ENCODE data around the gene PCDHGA4.
"Not testable (repeated sequence)": the region's sequence is repeated elsewhere in the genome, so short reads cannot be mapped to it uniquely, and the experiment has no call there.

Gene PCDHGA4

DNA sequence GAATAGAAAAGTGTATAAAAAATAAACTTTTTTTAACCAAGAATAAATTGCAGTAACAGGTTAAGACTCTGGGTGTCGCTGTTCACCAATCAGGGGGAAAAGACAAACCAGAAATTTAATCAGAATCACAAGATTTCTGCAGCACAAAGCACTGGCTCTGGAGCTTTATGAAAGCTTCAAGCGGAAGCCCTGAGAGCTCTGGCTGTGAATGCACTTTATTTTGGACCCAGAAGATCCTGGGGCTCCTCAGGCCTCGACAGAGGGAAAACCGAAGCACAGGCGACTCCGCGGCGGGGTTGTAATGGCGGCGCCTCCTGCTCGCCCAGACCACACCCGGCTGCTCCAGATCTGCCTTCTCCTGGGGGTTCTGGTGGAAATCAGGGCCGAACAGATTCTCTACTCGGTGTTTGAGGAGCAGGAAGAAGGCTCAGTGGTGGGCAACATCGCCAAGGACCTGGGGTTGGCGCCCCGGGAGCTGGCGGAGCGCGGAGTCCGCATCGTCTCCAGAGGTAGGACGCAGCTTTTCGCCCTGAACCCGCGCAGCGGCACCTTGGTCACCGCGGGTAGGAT, at the start of gene PCDHGA4:
TSS of gene PCDHGA4 (plus strand) at position 122 of the 570 bp plus-strand sequence. CDS start at position 209, 87 bp downstream.
- DNase-seq (ENCODE audit: low read depth): no peak

- DNase-seq (ENCODE audit: low read depth): no peak
These were observed 48.2 kb upstream of the PCDHGA4 start for GRCh38 chr5:141306630-141307029.

DNA sequence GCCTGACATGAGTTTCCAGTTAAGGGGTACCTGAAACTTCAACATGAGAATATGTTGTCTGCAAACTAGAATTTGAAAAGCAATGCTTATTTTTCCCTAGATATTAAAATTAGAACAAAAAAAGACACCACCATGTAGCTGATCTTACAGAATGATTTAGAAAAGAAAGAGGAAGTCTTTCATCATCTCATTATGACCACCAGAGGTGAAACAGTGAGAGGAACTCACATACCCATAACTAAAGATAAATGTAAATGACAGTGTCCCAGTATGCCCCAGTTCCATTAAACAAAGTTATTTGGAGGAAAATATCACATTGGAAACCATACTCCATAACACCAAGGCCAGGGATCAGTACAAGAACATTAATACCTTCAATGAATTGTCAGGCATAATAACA, 41.1 kb upstream of the PCDHGA4 start:
- no peak for DNase-seq (ENCODE audit: low read depth)

GRCh38 chr5:141316963-141317362, 37.9 kb upstream of the PCDHGA4 start:
- not testable (repeated sequence) for DNase-seq (ENCODE audit: low read depth)

- DNase-seq (ENCODE audit: low read depth): no peak
These were observed 35.6 kb upstream of the PCDHGA4 start for GRCh38 chr5:141319202-141319601.

DNA sequence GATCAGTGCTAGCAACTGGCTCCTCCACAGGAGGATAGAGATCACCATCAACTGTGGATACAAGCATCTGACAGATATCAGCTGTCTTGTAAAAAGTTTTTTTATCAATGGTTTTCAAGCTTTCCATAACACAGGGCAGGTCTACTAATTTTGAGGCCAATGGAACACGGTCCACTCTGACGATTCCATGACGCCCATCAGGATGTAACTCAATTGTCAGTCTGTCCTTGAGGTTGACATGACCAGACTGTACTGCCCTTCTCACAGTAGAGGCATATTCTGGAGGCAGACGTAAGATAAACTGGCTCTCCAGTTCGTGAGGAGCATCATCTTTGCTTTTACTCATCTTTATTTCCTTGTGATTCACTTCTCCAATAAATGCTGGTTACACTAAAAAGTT, 35.1 kb upstream of the PCDHGA4 start:
- DNase-seq (ENCODE audit: low read depth): no peak

DNA sequence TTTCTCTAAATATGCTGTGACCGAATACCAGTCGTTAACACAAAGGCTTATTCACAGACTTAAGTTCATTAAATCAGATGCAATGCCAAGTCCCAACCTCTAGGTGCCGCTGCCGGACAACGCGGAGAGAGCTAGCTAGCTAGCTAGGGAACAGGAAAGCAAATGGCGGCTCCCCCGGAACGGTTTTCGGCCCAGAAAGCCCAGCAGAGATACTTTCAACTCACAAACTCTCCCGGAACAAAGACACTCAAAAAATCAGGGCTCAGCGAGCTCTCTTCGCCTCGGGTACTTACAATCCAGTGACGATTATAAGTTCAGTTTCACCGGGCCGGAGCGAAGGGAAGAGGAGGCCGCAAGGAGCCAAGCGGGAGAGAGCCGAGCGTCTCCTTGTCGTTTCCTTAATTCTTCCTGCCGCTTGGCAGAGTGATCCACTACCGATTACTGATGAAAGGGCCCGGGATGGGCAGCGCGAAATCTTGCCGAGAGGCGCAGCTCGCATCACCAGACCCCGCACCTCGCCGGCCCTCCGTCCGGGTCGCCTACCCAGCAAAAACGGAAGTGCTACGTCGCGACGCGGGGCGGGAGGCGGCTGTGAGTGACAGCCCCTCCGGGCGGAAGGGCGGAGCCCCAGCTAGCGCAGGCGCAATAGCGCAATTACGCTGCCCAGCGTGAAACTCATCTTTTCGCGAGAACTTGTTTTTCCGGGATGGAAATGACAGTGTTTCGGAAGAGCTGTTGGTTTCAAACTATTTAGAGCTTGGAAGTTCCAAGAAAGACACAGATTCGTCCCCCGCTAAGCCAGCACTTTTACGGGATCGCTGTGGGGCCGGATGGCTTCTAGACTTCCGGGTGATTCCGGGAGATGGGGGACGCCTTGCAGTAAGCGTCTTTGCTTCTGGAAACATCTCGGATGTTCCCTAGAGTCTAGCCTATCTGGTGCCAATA, 34.3 kb upstream of the PCDHGA4 start, which contains the start of gene TAF7:
TSS of gene TAF7 (minus strand) at position 560 of the 945 bp plus-strand sequence. CDS start 740 bp downstream, outside the sequence.
- peak; percentile 76 for DNase-seq (ENCODE audit: low read depth)

- DNase-seq (ENCODE audit: low read depth): no peak
These were observed 32.6 kb upstream of the PCDHGA4 start for GRCh38 chr5:141322261-141322660.

GRCh38 chr5:141326088-141326854, 28.6 kb upstream of the PCDHGA4 start:
- DNase-seq (ENCODE audit: low read depth): no peak

- DNase-seq (ENCODE audit: low read depth): no peak
These were observed 26.6 kb upstream of the PCDHGA4 start for GRCh38 chr5:141328231-141328630.

DNA sequence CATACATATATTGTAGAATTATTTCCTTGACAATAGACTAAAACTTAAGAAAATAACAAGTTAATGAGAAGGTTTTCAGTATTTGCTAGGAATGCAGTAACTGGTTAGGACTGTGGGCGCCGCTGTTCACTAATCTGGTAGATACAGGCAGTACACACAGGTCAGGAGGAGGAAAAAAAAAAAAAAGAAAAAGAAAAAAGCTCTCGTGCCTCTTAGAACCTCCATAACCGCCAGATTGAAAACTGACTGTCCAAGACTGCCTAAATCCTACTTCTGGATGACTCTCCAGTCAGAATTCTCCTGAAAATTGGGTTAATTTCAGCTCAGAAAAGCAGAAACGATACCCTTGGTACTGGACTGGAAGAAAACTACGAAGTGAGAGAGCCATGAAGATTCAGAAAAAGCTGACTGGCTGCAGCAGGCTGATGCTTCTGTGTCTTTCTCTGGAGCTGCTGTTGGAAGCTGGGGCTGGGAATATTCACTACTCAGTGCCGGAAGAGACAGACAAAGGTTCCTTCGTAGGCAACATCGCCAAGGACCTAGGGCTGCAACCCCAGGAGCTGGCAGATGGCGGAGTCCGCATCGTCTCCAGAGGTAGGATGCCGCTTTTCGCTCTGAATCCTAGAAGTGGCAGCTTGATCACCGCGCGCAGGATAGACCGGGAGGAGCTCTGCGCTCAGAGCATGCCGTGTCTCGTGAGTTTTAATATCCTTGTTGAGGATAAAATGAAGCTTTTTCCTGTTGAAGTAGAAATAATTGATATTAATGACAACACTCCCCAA, 24.3 kb upstream of the PCDHGA4 start, which contains the start of gene PCDHGA1:
TSS of gene PCDHGA1 (plus strand) at position 216 of the 782 bp plus-strand sequence.
- no peak for DNase-seq (ENCODE audit: low read depth)

DNA sequence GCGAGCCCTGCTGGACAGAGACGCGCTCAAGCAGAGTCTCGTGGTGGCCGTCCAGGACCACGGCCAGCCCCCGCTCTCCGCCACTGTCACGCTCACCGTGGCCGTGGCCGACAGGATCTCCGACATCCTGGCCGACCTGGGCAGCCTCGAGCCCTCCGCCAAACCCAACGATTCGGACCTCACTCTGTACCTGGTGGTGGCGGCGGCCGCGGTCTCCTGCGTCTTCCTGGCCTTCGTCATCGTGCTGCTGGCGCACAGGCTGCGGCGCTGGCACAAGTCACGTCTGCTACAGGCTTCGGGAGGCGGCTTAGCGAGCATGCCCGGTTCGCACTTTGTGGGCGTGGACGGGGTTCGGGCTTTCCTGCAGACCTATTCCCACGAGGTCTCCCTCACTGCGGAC, 22.2 kb upstream of the PCDHGA4 start:
- DNase-seq (ENCODE audit: low read depth): not testable (repeated sequence)

DNA sequence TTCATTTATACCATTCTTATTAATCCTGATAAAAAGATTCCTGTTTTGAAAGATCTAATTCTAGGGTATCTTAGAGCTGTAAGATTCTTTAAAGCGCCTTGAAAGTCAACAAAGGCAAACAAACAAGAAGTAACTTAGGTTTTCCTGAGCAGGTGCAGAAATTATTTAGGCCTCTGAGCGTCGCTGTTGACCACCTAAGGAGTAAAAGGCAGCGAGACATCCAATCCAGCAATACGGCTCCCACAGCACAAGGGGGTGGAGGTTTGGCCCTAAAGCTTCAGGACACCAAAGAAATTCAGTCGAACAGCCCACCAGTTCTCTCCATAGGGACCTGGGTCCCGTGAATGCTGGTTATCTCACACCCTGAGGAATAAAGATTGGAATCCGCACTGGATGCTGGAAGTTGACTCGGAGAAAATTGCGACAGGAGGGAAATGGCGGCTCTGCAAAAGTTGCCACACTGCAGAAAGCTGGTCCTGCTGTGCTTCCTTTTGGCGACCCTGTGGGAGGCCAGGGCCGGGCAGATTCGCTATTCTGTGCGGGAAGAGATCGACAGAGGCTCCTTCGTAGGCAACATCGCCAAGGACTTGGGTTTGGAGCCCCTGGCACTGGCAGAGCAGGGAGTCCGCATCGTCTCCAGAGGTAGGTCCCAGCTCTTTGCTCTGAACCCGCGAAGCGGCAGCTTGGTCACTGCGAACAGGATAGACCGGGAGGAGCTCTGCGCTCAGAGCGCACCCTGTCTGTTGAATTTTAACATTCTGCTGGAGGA, 16.1 kb upstream of the PCDHGA4 start, which contains the start of gene PCDHGA2:
TSS of gene PCDHGA2 (plus strand) at position 223 of the 769 bp plus-strand sequence.
- no peak for DNase-seq (ENCODE audit: low read depth)

- DNase-seq (ENCODE audit: low read depth): not testable (repeated sequence)
These were observed 14.0 kb upstream of the PCDHGA4 start for GRCh38 chr5:141340781-141341354.

DNA sequence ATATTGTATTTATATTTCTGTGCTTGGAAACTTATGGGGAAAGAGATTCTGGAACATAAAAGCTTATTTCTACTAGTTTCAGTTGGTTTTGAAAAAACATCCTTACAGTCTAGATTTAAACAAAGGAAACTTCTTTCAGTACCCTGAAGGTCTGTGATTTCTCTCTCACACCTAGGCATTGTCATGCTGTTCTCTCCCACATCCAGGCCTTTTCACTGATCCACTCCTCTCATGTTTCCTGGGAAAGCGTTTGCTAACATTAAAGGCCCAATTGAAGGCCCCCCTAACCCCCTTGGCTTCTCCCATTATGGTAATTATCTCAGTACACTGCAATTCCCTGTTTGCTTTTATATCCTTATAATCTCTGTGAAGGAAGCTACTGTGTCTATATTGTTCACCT, 12.0 kb upstream of the PCDHGA4 start:
- no peak for DNase-seq (ENCODE audit: low read depth)

- DNase-seq (ENCODE audit: low read depth): no peak
These were observed 11.4 kb upstream of the PCDHGA4 start, which contains the start of gene PCDHGA3 for GRCh38 chr5:141343242-141343952. TSS of gene PCDHGA3 (plus strand) at chr5:141343829. CDS start at chr5:141344034, 205 bp downstream.

DNA sequence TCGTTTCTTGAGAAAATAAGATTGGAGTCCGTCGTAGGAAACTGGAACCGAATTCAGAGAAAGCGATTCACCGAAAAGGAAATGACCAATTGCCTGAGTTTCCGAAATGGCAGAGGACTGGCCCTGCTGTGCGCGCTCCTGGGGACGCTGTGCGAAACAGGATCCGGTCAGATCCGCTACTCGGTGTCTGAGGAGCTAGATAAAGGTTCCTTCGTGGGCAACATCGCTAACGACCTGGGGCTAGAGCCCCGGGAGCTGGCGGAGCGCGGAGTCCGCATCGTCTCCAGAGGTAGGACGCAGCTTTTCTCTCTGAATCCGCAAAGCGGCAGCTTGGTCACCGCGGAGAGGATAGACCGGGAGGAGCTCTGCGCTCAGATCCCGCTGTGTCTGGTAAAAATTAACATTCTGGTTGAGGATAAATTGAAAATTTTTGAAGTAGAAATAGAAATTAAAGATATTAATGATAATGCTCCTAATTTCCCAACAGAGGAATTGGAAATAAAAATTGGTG, 10.8 kb upstream of the PCDHGA4 start:
- no peak for DNase-seq (ENCODE audit: low read depth)

DNA sequence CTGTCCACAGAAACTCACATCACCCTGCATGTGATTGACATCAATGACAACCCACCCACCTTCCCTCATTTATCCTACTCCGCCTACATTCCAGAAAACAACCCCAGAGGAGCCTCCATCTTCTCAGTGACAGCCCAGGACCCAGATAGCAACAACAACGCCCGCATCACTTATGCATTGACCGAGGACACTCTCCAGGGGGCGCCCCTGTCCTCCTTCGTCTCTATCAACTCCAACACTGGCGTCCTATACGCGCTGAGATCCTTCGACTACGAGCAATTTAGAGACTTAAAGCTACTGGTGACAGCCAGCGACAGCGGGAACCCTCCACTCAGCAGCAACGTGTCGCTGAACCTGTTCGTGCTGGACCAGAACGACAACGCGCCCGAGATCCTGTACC, 9.5 kb upstream of the PCDHGA4 start:
- no peak for DNase-seq (ENCODE audit: low read depth)

GRCh38 chr5:141346017-141346416, 8.8 kb upstream of the PCDHGA4 start:
- DNase-seq (ENCODE audit: low read depth): not testable (repeated sequence)

Data from non-pigmented ciliary epithelial cell (primary cell).